Neural progenitor cell (in vitro differentiated cells): Measurements from ENCODE around the gene FUT7.

Experiments used
- CTCF ChIP-seq: fragments of 200-600 bp; sonication (generic); IDR thresholded peaks from 2 replicates; pipeline ENCODE4 v1.5.1; 2017; ENCODE audit warnings: antibody characterized with exemption, mild to moderate bottlenecking
- EZH2 ChIP-seq: fragments of 200-600 bp; sonication (generic); IDR thresholded peaks from 2 replicates; pipeline ENCODE4 v1.6.1; 2017; ENCODE audit warnings: antibody characterized with exemption, mild to moderate bottlenecking, moderate library complexity

- no peak for TF ChIP-seq CTCF
- TF ChIP-seq EZH2, result no peak
These were observed 16.9 kb downstream of the FUT7 start for GRCh38 chr9:137014776-137015539.
